HG03025 (cell line): Measurements from ENCODE around the gene AHCY.
"Not testable (repeated sequence)": the region's sequence is repeated elsewhere in the genome, so short reads cannot be mapped to it uniquely, and the experiment has no call there.

Source experiments
- ATAC-seq: cut with Tn5 transposase; IDR thresholded peaks from one replicate; pipeline ENCODE4 v1.9.1; 2021; ENCODE audit warnings: mild to moderate bottlenecking, moderate library complexity; ENCODE audit not compliant: unreplicated experiment, low FRiP score

AHCY gene

GRCh38 chr20:34299556-34300255 is 3.4 kb downstream of the AHCY start:
- no peak for ATAC-seq

- not testable (repeated sequence) for ATAC-seq
These were observed 4.8 kb downstream of the AHCY start for GRCh38 chr20:34298294-34298784.

- no peak for ATAC-seq
These were observed 6.7 kb downstream of the AHCY start for GRCh38 chr20:34296468-34296867.

- no peak for ATAC-seq
These were observed 7.9 kb downstream of the AHCY start for GRCh38 chr20:34295284-34295683.

GRCh38 chr20:34294563-34294962 is 8.6 kb downstream of the AHCY start:
- no peak for ATAC-seq

- ATAC-seq, result no peak
These were observed 9.6 kb downstream of the AHCY start for GRCh38 chr20:34293589-34293988.

GRCh38 chr20:34293119-34293518 is 10.0 kb downstream of the AHCY start:
- ATAC-seq, result no peak

GRCh38 chr20:34292496-34292895 is 10.7 kb downstream of the AHCY start:
- no peak for ATAC-seq

GRCh38 chr20:34290471-34290870 is 12.7 kb downstream of the AHCY start:
- no peak for ATAC-seq

- not testable (repeated sequence) for ATAC-seq
These were observed 15.7 kb downstream of the AHCY start for GRCh38 chr20:34287500-34287899.

GRCh38 chr20:34285450-34285849 is 17.7 kb downstream of the AHCY start:
- no peak for ATAC-seq

GRCh38 chr20:34283844-34284243 is 19.3 kb downstream of the AHCY start:
- no peak for ATAC-seq

- no peak for ATAC-seq
These were observed 21.1 kb downstream of the AHCY start for GRCh38 chr20:34282041-34282440.

- no peak for ATAC-seq
These were observed 22.0 kb downstream of the AHCY start for GRCh38 chr20:34281177-34281576.

GRCh38 chr20:34274694-34275093 is 28.5 kb downstream of the AHCY start:
- ATAC-seq, result no peak

- no peak for ATAC-seq
These were observed 31.2 kb downstream of the AHCY start for GRCh38 chr20:34271956-34272355.

GRCh38 chr20:34269996-34270627 is 33.0 kb downstream of the AHCY start:
- ATAC-seq, result no peak

- no peak for ATAC-seq
These were observed 34.1 kb downstream of the AHCY start for GRCh38 chr20:34268851-34269636.

GRCh38 chr20:34268145-34268544 is 35.0 kb downstream of the AHCY start:
- no peak for ATAC-seq

GRCh38 chr20:34264141-34264540 is 39.0 kb downstream of the AHCY start:
- ATAC-seq, result no peak

- ATAC-seq, result not testable (repeated sequence)
These were observed 39.7 kb downstream of the AHCY start for GRCh38 chr20:34263468-34263867.
